K562 (cell line): Measurements from ENCODE around the gene ZBTB44.

Experiments used
- EZH2 ChIP-seq: IDR thresholded peaks from 2 replicates; pipeline ENCODE4 v1.6.1; 2012; ENCODE audit warnings: low read depth, mild to moderate bottlenecking, inconsistent platforms, low read length, borderline replicate concordance
- FOXP1 ChIP-seq: sonication (generic); formaldehyde crosslinking; IDR thresholded peaks from 2 replicates; pipeline ENCODE4 v1.8.0; 2022; ENCODE audit warnings: mild to moderate bottlenecking, missing genetic modification reagents
- MEF2A ChIP-seq: IDR thresholded peaks from 2 replicates; pipeline ENCODE4 v1.6.1; 2011; ENCODE audit warnings: low read depth, mild to moderate bottlenecking, low read length, moderate library complexity; ENCODE audit not compliant: control insufficient read depth
- MYC ChIP-seq, 2 experiments: fragments of 250-450 bp in 1 of 2; sonication (Bioruptor Pico) in 1 of 2; IDR thresholded peaks; 2 replicates each; pipeline versions ENCODE4 v1.5.1 to v1.6.1; 2012 to 2021; ENCODE audit warnings: low read depth in 2 of 2, borderline replicate concordance in 1 of 2, improper control_type of control experiment in 1 of 2, low read length in 1 of 2, mild to moderate bottlenecking in 1 of 2, moderate library complexity in 1 of 2
- NR3C1 ChIP-seq: sonication (generic); formaldehyde crosslinking; IDR thresholded peaks from 2 replicates; pipeline ENCODE4 v1.8.1; 2022; ENCODE audit warnings: missing genetic modification reagents
- POLR2AphosphoS2 ChIP-seq: IDR thresholded peaks from 2 replicates; pipeline ENCODE4 v1.6.1; 2012; ENCODE audit warnings: low read length, improper control_type of control experiment
- SIN3A ChIP-seq, 2 experiments: fragments of 150-350 bp in 1 of 2; IDR thresholded peaks; 2 replicates each; pipeline ENCODE4 v1.6.1; 2011 to 2016; ENCODE audit warnings: borderline replicate concordance in 2 of 2, low read depth in 2 of 2, low read length in 2 of 2, mild to moderate bottlenecking in 2 of 2, moderate library complexity in 2 of 2; ENCODE audit not compliant: control insufficient read depth in 1 of 2
- STAT5B ChIP-seq: fragments of 250-450 bp; sonication (Bioruptor Pico); IDR thresholded peaks from 2 replicates; pipeline ENCODE4 v1.8.0; 2021; ENCODE audit warnings: mild to moderate bottlenecking, inconsistent platforms
- TCF7L2 ChIP-seq: fragments of 150-350 bp; IDR thresholded peaks from 2 replicates; pipeline ENCODE4 v1.6.1; 2016; ENCODE audit warnings: low read depth, mild to moderate bottlenecking, low read length, moderate library complexity
- ZNF224 ChIP-seq: sonication (generic); formaldehyde crosslinking; IDR thresholded peaks from 2 replicates; pipeline ENCODE4 v1.8.0; 2022; ENCODE audit warnings: mild to moderate bottlenecking, missing genetic modification reagents
- TF ChIP-seq, protein P1 (sequence below), 2 experiments: fragments of 450-650 bp in 1 of 2; IDR thresholded peaks; 2 replicates each; pipeline ENCODE4 v1.6.1; 2011 to 2017; ENCODE audit warnings: low read depth in 2 of 2, antibody characterized with exemption in 1 of 2, borderline replicate concordance in 1 of 2, low read length in 1 of 2, mild to moderate bottlenecking in 1 of 2, mixed read lengths in 1 of 2; ENCODE audit not compliant: control insufficient read depth in 1 of 2

DNA sequence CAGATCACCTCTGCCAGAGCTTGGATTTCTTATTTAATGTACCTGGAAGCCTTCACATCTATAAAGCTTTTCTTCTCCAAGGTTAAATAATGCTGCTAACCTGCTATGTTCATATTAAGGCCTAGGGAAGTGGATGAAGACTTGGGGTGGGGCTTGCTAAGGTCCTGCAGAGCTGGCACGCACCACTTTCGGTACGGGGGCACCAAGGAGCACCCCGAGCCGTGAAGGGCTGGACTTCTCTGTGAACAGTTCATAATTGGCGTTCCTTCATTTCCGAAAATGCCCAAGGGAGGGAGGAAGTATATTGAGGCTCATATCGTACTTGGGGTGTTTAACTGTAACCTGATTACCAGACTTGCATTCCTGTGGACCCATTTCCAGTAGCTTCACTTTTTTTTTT lies 95.6 kb downstream of the ZBTB44 start:
- TF ChIP-seq SIN3A (IDR thresholded peaks at IDR 0.05; ENCODE audit: borderline replicate concordance in 2 of 2, control insufficient read depth in 1 of 2, low read depth in 2 of 2, low read length in 2 of 2): no peak
- TF ChIP-seq TCF7L2: no peak
- no peak for TF ChIP-seq EZH2
- TF ChIP-seq, protein P1, sequence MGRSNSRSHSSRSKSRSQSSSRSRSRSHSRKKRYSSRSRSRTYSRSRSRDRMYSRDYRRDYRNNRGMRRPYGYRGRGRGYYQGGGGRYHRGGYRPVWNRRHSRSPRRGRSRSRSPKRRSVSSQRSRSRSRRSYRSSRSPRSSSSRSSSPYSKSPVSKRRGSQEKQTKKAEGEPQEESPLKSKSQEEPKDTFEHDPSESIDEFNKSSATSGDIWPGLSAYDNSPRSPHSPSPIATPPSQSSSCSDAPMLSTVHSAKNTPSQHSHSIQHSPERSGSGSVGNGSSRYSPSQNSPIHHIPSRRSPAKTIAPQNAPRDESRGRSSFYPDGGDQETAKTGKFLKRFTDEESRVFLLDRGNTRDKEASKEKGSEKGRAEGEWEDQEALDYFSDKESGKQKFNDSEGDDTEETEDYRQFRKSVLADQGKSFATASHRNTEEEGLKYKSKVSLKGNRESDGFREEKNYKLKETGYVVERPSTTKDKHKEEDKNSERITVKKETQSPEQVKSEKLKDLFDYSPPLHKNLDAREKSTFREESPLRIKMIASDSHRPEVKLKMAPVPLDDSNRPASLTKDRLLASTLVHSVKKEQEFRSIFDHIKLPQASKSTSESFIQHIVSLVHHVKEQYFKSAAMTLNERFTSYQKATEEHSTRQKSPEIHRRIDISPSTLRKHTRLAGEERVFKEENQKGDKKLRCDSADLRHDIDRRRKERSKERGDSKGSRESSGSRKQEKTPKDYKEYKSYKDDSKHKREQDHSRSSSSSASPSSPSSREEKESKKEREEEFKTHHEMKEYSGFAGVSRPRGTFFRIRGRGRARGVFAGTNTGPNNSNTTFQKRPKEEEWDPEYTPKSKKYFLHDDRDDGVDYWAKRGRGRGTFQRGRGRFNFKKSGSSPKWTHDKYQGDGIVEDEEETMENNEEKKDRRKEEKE (IDR thresholded peaks at IDR 0.05; ENCODE audit: borderline replicate concordance in 1 of 2, control insufficient read depth in 1 of 2, low read depth in 2 of 2, low read length in 1 of 2): no peak
- no peak for TF ChIP-seq MEF2A
- no peak for TF ChIP-seq POLR2AphosphoS2
- TF ChIP-seq ZNF224 (CRISPR knock-in tag): no peak
- TF ChIP-seq MYC (IDR thresholded peaks at IDR 0.05; ENCODE audit: low read depth, low read length): no peak
- TF ChIP-seq MYC (CRISPR knock-in tag; IDR thresholded peaks at IDR 0.05; ENCODE audit: borderline replicate concordance, low read depth): no peak
- no peak for TF ChIP-seq NR3C1
- no peak for TF ChIP-seq STAT5B (CRISPR knock-in tag)
- TF ChIP-seq FOXP1 (CRISPR knock-in tag): no peak
